GM10266 (cell line): Measurements from ENCODE around the gene AUTS2.

Source experiments
- DNase-seq: peaks from one replicate; pipeline ENCODE4 v3.0.0; 2012; ENCODE audit errors: extremely low spot score
- TF ChIP-seq, protein P1 (sequence below): IDR thresholded peaks from 2 replicates; pipeline ENCODE4 v1.5.1; 2012; ENCODE audit warnings: mild to moderate bottlenecking, low read depth; ENCODE audit not compliant: control insufficient read depth, insufficient read depth; ENCODE audit errors: missing control alignments

The AUTS2 gene

GRCh38 chr7:70669854-70670253 lies 1071.6 kb downstream of the AUTS2 start:
- no peak for DNase-seq
- TF ChIP-seq, protein P1, sequence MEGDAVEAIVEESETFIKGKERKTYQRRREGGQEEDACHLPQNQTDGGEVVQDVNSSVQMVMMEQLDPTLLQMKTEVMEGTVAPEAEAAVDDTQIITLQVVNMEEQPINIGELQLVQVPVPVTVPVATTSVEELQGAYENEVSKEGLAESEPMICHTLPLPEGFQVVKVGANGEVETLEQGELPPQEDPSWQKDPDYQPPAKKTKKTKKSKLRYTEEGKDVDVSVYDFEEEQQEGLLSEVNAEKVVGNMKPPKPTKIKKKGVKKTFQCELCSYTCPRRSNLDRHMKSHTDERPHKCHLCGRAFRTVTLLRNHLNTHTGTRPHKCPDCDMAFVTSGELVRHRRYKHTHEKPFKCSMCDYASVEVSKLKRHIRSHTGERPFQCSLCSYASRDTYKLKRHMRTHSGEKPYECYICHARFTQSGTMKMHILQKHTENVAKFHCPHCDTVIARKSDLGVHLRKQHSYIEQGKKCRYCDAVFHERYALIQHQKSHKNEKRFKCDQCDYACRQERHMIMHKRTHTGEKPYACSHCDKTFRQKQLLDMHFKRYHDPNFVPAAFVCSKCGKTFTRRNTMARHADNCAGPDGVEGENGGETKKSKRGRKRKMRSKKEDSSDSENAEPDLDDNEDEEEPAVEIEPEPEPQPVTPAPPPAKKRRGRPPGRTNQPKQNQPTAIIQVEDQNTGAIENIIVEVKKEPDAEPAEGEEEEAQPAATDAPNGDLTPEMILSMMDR, result no peak

GRCh38 chr7:70670288-70670687 lies 1072.0 kb downstream of the AUTS2 start:
- TF ChIP-seq, protein P1, result no peak
- no peak for DNase-seq

- TF ChIP-seq, protein P1, result no peak
- DNase-seq, result no peak
Observed at GRCh38 chr7:70673778-70674570, 1075.7 kb downstream of the AUTS2 start.

- TF ChIP-seq, protein P1, result no peak
- no peak for DNase-seq
Observed at GRCh38 chr7:70674571-70675010, 1076.3 kb downstream of the AUTS2 start.

DNA sequence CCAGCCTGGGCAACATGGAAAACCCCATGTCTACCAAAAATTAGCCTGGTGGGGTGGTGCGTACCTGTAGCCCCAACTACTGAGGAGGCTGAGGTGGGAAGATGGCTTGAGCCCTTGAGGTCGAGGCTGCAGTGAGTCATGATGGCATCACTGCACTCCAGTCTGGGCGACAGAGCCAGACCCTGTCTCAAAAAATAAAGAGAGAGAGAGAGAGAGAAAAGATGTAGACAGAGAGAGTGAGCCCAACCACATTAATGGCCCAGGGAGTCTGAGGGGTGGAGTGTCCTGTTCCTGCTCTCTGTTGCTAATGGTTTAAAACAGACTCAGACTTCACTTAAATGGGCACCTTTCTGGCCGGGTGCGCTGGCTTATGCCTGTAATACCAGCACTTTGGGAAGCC lies 1078.0 kb downstream of the AUTS2 start:
- no peak for DNase-seq
- TF ChIP-seq, protein P1, result no peak

- no peak for DNase-seq
- TF ChIP-seq, protein P1, result no peak
Observed at GRCh38 chr7:70678621-70679251, 1080.5 kb downstream of the AUTS2 start.

GRCh38 chr7:70679661-70680060 lies 1081.4 kb downstream of the AUTS2 start:
- DNase-seq, result peak; percentile 35
- TF ChIP-seq, protein P1, result no peak
